Heart left ventricle (tissue), 13 donors: Measurements from ENCODE around the gene STK33.

Experiments used
- POLR2A ChIP-seq, 2 donors: fragments of 450-650 bp; IDR thresholded peaks; one replicate each; pipeline ENCODE4 v1.6.1; 2017; ENCODE audit warnings: antibody characterized with exemption in 2 of 2, mild to moderate bottlenecking in 2 of 2, moderate library complexity in 2 of 2
- TF ChIP-seq, protein P1 (sequence below), 12 donors: fragments of 200-600 bp; sonication (generic) in 4 of 12; IDR thresholded peaks; one replicate each; pipeline versions ENCODE4 v1.5.0 to v1.8.0; 2018 to 2022; ENCODE audit warnings: antibody characterized with exemption in 12 of 12, mild to moderate bottlenecking in 5 of 12
- donor health status: ischemic (EF 13 %, LVEDD 7.1; RV severe dilation, severe dysfunction).
- donor health status: DM: no; HTN: yes; CAD: no.
- donor health status: DM: no; HTN: no; CAD: no.
- donor health status: ischemic (EF 25% LVEDD 6.9; RV normal size, moderate dysfunction).
- donor health status: ischemic (EF 25% LVEDD 5.7; RV mildly dilated, moderate dysfunction).
- donor health status: ischemic (EF 35%, LVEDD 5.7; RV mildly dilated, moderate dysfunction).
- donor health status: nonischemic (EF 11% LVEDD 7.7; RV severe dilation, severe dysfunction).
- donor health status: DM: yes; HTN: yes; CAD: no.
- donor health status: PGD.
- donor health status: ischemic (EF 29% LVEDD 5.4; RV normal size, mild dysfunction).
- donor health status: nonischemic (EF 23%, LVEDD 6.1; RV moderate dilation, normal function).

DNA sequence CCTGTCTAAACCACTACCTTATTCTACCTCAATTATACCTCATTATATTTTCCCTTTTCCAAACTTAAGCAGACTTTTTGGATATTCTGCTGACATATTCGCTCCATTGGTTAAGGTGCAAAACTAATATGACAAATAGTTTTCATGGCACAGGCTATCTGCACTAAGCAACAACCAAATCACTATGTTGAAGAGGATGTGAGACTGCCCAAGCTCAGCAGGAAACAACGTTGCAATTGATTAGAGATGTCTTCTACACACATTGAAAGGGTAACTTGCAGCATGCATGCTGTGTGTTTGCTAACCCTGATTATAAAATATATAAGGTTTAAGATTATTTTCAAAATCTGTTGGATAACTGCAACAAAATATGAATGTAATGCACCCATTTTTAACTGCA is 61.6 kb downstream of the STK33 start:
- TF ChIP-seq, protein P1, sequence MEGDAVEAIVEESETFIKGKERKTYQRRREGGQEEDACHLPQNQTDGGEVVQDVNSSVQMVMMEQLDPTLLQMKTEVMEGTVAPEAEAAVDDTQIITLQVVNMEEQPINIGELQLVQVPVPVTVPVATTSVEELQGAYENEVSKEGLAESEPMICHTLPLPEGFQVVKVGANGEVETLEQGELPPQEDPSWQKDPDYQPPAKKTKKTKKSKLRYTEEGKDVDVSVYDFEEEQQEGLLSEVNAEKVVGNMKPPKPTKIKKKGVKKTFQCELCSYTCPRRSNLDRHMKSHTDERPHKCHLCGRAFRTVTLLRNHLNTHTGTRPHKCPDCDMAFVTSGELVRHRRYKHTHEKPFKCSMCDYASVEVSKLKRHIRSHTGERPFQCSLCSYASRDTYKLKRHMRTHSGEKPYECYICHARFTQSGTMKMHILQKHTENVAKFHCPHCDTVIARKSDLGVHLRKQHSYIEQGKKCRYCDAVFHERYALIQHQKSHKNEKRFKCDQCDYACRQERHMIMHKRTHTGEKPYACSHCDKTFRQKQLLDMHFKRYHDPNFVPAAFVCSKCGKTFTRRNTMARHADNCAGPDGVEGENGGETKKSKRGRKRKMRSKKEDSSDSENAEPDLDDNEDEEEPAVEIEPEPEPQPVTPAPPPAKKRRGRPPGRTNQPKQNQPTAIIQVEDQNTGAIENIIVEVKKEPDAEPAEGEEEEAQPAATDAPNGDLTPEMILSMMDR (IDR thresholded peaks at IDR 0.05) = no peak
- TF ChIP-seq POLR2A (IDR thresholded peaks at IDR 0.05) = no peak
